GM19395 (cell line): ENCODE results near the gene EHD3.
A peak's percentile ranks its signal among the peaks of the same experiment; 100 is the strongest.

Experiments used
- ATAC-seq: cut with Tn5 transposase; IDR thresholded peaks from one replicate; pipeline ENCODE4 v1.9.1; 2021; ENCODE audit warnings: mild to moderate bottlenecking, moderate library complexity; ENCODE audit not compliant: unreplicated experiment

EHD3 gene

DNA sequence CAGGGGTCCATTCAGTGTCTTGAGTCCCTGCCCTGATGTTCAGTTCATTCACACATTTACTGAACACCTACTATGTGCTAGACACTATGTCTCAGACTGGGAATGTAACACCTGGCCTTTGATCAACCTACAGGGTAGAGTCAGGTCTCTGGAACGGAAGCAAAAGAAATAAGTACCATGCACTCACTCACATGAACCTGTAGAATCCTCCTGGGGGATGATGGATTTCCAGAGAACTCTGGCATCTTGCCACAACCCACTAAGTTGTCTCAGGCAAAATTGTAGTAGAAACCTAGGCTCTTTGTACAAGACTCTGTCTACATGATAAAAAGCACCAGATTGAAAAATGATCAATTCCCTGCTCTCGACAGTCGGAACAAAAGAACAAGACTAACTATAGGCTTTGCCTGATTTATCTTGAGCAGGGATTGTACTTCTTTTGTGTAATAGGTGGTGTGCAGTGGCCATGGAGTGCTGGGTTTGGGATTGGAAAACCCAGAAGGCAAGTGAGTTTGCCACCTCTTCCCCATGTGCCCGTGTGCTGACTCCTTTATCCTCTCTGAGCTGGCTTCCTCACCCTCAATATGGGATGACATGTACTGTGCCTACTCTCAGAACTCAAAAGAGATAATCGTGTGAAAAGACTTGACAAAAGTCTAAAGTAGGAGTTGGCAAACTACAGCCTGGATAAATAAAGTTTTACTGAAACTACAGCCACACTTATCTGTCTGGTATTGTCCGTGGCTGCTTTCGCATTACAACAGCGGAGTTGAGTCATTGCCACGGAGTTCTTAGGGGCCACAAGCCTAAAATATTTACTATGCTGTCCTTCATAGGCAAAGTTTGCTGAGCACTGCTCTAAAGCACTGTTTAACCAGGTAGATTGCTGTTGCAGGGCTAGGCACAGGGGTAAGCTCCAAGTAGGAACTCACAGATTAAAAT, 21.0 kb upstream of the EHD3 start:
- no peak for ATAC-seq

DNA sequence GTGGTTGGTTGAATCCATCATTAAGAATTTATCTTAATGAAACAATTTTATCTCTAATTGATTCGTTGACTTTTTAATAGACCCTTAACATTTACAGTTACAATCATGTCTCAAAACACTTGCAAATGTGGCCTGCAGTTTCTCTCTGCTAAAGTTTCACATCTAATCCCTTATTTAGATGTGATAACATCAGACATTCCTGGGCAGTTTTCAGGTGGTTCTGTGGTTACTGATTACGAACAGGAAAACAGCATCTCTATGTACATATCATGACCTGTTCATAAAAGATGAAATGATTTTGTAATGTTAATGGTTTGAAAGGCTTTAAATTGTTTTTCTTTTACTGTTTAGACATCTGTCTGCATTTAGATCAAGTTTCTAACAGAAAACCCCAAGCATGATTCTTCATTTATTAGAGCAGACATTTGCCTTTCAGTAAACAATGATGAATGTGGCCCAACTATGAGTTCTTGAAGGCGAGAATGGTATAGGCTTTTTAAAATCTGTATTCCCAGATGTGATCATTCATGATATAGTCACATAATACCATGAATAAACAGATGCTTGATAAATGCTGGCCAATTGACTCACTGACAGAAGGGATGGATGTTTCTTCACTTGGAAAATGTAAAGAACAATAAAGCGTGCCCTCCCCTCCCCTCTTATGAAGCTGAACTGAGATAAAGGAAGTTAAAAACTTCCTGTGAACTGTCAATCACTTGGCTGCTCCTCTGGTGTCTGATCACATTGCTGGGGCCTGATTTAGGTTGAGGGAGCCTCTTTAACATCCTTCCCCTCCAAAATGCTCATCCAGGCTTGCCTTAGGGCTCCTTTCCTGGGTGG, 20.1 kb upstream of the EHD3 start:
- no peak for ATAC-seq

DNA sequence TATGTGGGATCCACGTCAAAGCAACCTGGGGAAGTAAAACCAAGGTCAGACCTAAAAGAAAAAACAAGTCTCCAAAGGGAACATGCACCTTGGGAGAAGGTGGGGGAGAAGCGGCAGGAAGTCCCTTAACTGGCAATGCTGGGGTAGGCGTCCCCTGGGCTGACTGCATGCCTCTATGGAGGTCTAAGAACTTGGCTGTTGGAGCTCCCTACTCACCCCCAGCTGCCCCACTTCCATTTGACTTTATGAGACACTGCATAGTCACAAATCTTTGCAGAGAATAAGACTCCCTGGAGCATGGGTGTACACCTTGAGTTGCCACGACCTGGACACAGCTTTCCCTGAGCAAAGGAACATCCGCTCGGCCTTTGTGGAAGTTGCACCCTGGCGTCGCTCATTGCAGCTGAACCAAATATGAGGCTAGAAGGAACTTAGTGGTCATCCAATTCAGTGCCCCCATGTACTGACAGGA, 19.5 kb upstream of the EHD3 start:
- ATAC-seq: no peak

- peak; percentile 57 for ATAC-seq
Observed at GRCh38 chr2:31216734-31217133, 17.2 kb upstream of the EHD3 start.

DNA sequence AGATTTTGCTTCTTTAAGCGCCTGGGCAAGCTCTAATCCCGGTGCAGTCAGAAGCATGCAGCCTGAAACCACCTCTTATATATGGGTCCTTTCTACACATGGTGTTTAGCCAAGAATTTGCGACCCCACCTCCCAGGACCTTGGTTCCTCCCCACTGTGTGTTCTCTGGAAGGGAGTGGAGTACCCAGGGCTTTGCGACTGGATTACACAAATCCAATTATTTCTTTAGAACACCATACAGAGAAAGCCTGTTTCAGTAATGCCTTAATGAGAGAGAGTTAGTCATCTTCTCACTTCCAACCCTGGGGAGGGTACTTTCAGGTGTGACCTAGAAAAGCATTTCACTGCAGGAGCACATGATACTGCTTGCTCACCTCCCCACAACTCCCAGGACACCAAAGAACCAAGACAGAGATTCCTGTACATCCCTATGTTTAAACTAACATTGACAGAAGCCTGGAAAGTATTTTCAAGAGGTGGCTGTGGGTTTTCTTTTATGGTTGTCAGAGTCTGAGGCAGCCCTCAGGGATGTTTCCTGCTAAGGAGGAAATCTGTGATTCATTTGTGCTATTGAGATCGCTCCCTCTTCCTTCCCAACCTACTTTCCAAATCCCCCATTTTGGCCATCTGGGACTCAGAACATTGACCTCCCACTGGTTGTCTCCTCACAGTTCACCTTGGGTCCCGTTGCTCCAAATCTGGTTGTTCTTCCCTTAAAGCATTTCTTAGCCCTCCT, 16.3 kb upstream of the EHD3 start, which contains the start of gene CAPN14:
Gene CAPN14 (minus strand): TSS at position 51 of the 736 bp plus-strand sequence. CDS start 12,068 bp downstream, outside the sequence.
- ATAC-seq: peak; percentile 25

DNA sequence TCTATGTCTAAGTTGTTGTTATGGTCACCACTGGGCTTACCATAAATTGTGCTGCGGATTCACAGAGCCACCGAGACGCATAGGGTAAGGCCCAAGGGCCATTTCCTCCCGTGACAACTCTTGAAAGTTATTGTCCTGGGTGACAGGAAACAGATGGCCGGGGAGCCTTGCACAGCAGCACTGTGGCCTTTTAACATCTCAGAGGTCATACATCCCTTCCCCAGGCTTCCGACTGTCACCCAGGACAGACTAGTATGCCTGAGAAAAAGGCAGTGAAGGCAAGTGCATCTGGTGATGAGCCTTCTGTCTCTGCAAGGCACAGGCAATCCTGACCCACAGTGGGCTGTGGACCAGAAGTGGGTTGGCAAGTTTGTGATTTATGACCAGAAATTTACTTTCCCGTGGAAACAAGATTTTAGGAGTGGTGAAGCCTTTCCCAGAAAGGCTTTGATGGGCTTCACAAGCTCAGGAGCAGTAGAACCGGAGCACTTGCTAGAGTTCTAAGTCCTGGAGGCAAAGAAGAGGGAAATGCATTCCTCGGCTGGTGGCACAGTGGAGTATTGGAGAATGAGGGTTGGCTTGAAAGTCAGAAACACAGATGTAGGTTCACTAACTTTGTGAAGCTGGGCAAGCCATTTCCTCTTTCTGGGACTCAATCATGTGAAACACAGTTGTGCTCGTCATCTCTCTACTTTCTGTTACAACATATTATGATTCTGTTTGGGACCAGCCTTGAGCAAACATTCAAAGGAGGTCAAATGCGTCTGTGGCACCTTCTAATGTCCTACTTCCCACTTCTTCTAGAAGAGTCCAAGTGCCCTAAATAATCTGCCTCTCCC, 14.6 kb upstream of the EHD3 start:
- peak; percentile 77 for ATAC-seq

GRCh38 chr2:31221544-31221943, 12.4 kb upstream of the EHD3 start:
- no peak for ATAC-seq

GRCh38 chr2:31222071-31222470, 11.9 kb upstream of the EHD3 start:
- ATAC-seq: no peak

GRCh38 chr2:31223026-31223425, 10.9 kb upstream of the EHD3 start:
- no peak for ATAC-seq

DNA sequence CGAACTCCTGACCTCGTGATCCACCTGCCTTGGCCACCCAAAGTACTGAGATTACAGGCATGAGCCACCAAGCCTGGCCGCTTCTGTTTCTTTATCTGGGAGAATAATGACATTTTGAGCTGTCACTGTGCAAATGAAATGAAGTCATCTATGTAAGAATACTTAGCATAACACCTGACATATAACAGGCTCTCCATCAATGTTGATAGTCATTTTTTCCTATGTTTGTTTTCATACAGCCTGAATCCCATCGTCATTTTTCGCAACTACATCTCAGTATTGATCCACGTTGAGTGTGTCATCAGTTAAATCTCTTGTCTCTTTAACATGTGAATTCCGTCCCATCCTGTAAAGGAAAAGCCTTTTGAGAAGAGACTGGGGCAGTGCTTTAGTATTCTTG, 10.2 kb upstream of the EHD3 start:
- no peak for ATAC-seq

- ATAC-seq: no peak
Observed at GRCh38 chr2:31226266-31226665, 7.7 kb upstream of the EHD3 start.

DNA sequence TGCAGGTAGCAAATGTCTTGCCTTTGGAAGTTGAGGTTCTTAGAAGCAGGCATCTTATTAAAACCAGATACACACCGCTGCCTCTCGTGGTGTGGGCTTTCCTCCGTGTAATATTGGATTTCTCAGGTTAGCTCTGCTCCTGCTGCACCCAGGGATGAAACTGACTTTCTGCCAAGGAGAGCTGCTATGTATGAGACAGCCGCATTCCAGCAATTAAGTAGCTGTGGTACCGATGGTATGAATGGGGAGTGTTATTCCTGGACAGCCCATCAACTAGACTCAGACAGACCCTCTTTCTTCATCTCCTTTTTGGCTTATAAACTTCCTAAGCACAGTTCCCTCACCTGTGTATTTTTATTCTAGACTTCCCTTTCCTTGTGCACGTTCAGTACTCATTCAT, 6.8 kb upstream of the EHD3 start:
- ATAC-seq: no peak

DNA sequence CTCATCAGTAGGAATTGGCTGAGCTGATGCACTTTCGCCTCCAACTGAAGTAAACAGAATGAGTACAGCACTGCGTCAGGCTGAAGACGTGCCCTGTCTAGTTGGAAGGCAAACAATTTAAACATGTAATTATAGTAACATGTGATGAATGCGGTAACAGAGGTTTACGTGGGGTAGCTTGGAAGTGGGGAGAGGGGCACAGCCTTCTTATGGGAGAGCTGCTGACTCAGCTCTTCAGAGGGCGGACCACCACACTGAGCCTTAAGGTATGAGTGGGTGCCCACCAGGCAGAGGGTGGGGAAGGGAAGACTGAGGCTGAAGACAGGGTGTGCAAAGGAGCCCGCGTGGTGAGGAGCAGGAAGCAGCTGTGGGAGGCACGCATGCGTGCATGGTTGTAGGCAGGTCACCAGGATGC, 6.2 kb upstream of the EHD3 start:
- no peak for ATAC-seq

GRCh38 chr2:31228717-31229116, 5.2 kb upstream of the EHD3 start:
- ATAC-seq: no peak

DNA sequence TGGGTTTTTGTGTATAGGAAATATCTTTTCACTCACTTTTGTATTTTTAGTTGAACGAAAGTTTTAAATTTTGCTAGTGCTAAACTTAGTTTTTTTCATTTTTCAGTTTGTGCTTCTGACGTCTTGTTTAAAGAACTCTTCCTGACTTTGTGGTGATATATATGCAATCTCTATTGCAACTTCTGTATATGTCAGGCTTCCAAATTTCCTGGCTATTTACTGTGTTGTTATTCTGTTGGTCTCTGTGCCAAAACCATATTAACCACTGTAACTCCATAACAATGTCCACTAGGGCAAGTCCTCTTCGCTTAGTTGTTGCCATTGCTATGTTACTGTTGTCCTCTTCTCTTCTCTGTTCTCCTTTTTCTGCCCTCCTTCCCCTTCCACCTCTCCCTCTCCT, 3.2 kb upstream of the EHD3 start:
- ATAC-seq: no peak

DNA sequence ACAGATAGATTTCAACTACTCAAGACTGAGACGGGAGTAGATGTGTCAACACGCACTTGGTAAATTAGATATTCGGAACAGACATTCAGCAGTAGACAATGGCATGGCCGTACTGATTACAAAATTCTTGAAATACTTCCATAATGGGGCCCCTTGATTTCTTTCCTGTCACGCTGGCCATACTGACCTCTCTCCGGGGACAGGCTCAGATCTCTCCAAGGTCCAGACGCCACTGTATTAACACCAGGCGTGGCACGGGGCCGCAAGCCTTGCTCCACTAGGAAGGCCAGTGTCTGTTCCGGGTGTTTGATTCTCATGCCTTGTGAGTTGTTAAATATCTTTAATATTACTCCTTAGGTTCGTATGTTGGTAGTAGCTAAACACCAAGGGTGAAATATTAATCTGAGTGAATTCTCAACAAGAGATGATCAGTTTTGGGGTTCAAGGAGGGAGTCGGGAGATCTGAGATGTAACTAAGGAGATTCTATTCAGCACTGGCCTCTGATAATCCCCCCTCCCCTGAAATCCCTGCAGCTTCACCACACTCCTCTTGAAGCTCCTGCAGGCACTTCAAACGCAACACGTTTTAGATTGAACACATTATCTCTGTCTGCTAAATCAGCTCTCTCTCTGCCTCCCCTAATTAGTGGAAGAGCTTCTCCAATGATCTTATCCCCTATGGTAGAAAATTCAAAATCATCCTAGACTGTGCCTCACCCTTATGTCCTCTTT, 2.2 kb upstream of the EHD3 start:
- ATAC-seq: no peak

GRCh38 chr2:31232586-31232985, 1.4 kb upstream of the EHD3 start:
- no peak for ATAC-seq

- ATAC-seq: no peak
Observed at GRCh38 chr2:31233231-31233630, 721 bp upstream of the EHD3 start.
